ENCODE data around the gene DAPP1. TPM values are rescaled to one million over a fixed set of nuclear protein-coding genes. Genes with fewer than 3 reads are reported as not detected.
A peak's percentile ranks its signal among the peaks of the same experiment; 100 is the strongest.

Gene DAPP1
- total and polyA plus RNA-seq, 2 of the 4 experiments (the other 2 are of a cell fraction), result not detected

GRCh38 chr4:99879458-99879857 is 62.8 kb downstream of the DAPP1 start:
- POLR2A ChIA-PET (ENCODE audit: unreplicated experiment), result no interaction called here
- Histone ChIP-seq H3K9ac (ENCODE audit: low read depth, low read length) (no peak overlapping the region), H3K18ac (ENCODE audit: low read depth, low read length) (no peak overlapping the region), H4K8ac (ENCODE audit: low read depth in 2 of 2, low read length in 2 of 2) (no peak overlapping the region), H2BK5ac (ENCODE audit: low read depth, low read length, poor library complexity, severe bottlenecking) (no peak overlapping the region), H2AFZ (replicated peaks; ENCODE audit: low read length, poor library complexity) (no peak overlapping the region), H2BK20ac (ENCODE audit: low read depth, low read length) (no peak overlapping the region), H4K91ac (ENCODE audit: insufficient read depth, low read depth, low read length) (no peak overlapping the region), H3K4me3 (ENCODE audit: insufficient read depth, low read depth, low read length) (no peak overlapping the region), H3K27ac (ENCODE audit: insufficient read depth, low read length) (no peak overlapping the region), H3K14ac (replicated peaks; ENCODE audit: low read depth, low read length) (no peak overlapping the region), H3K4me1 (ENCODE audit: control insufficient read depth, insufficient read depth, low read length) (no peaks in the 10 kb centered on the region), H3K36me3 (ENCODE audit: control insufficient read depth, insufficient read depth, low read length) (peaks cover 11% of the 10 kb centered on the region), H4K20me1 (ENCODE audit: insufficient read depth, low read length) (no peaks in the 10 kb centered on the region), H3K23ac (ENCODE audit: low read depth, low read length) (no peak overlapping the region), H2AK9ac (replicated peaks; ENCODE audit: low read depth, low read length, poor library complexity) (no peak overlapping the region), H3K4me2 (ENCODE audit: low read depth, low read length) (no peak overlapping the region), H4K5ac (ENCODE audit: low read depth, low read length) (no peak overlapping the region), H2AK5ac (ENCODE audit: low read depth, low read length) (no peak overlapping the region), H3K4ac (ENCODE audit: low read depth, low read length) (no peak overlapping the region), H3K9me1 (ENCODE audit: insufficient read depth, low read length) (no peaks in the 10 kb centered on the region), H3K79me1 (ENCODE audit: low read depth in 1 of 2, low read length in 2 of 2) (no peaks in the 10 kb centered on the region), H3K56ac (ENCODE audit: extremely low read depth, insufficient read depth, low read length) (no peak overlapping the region), H3K9me3 (ENCODE audit: control insufficient read depth, insufficient read depth, low read length) (no peaks in the 10 kb centered on the region), H3K27me3 (ENCODE audit: control insufficient read depth, insufficient read depth, low read length) (no peaks in the 10 kb centered on the region), H2BK120ac (ENCODE audit: low read depth, low read length) (no peak overlapping the region), H2BK15ac (ENCODE audit: low read depth, low read length) (no peak overlapping the region)
- intact Hi-C loops (cut with micrococcal nuclease) (no loop called here), dilution Hi-C loops (cut with HindIII; ENCODE audit: low sequenced_read_pairs, unreplicated experiment) (no loop called here), in situ Hi-C loops (cut with MboI; ENCODE audit: low sequenced_read_pairs) (no loop called here)
- BruUV-seq (replicated peaks), result no TSS peak
- TF ChIP-seq BHLHE40 (IDR thresholded peaks at IDR 0.05; ENCODE audit: low read depth, low read length) (no peak), MXI1 (IDR thresholded peaks at IDR 0.05; ENCODE audit: borderline replicate concordance, low read depth, low read length) (no peak), CHD1 (IDR thresholded peaks at IDR 0.05; ENCODE audit: low read depth, low read length) (no peak), CEBPB (IDR thresholded peaks at IDR 0.05; ENCODE audit: low read depth, low read length) (peak; percentile 83)
- no CpG with 5 or more reads among the region's 3 CpGs for whole genome bisulfite sequencing, 2 experiments (ENCODE audit: extremely low coverage in 2 of 2, insufficient read length in 1 of 2)
- CTCF ChIA-PET, result no interaction called here
- ATAC-seq (ENCODE audit: low read depth) (no peak), DNase-seq (no peak)
